ENCODE data around the gene ZNF419. TPM values are rescaled to one million over a fixed set of nuclear protein-coding genes. Genes with fewer than 3 reads are reported as not detected.
"Not testable (repeated sequence)": the region's sequence is repeated elsewhere in the genome, so short reads cannot be mapped to it uniquely, and the experiment has no call there.

ZNF419 gene
- total RNA-seq, 1 donor from 2014 or later, result 2.5 TPM

- H3K4me3 ChIP-seq (ENCODE audit: low read depth, low read length), result no peak overlapping the region
- TF ChIP-seq CTCF (conservative IDR thresholded peaks at IDR 0.05; ENCODE audit: low read depth, low read length), result peak; percentile 41
- no peak for DNase-seq (ENCODE audit: low read depth)
Measured at GRCh38 chr19:57465680-57466381, 21.7 kb upstream of the ZNF419 start.

GRCh38 chr19:57466489-57466888, 21.1 kb upstream of the ZNF419 start:
- DNase-seq (ENCODE audit: low read depth), result no peak
- no peak overlapping the region for H3K4me3 ChIP-seq (ENCODE audit: low read depth, low read length)
- TF ChIP-seq CTCF (conservative IDR thresholded peaks at IDR 0.05; ENCODE audit: low read depth, low read length), result no peak

GRCh38 chr19:57473646-57474045, 13.9 kb upstream of the ZNF419 start:
- DNase-seq (ENCODE audit: low read depth), result no peak
- no peak overlapping the region for H3K4me3 ChIP-seq (ENCODE audit: low read depth, low read length)
- TF ChIP-seq CTCF (conservative IDR thresholded peaks at IDR 0.05; ENCODE audit: low read depth, low read length), result no peak

- H3K4me3 ChIP-seq (ENCODE audit: low read depth, low read length), result peak within 1 kb of the TSS; percentile 88
- DNase-seq (ENCODE audit: low read depth), result peak; percentile 76
- TF ChIP-seq CTCF (conservative IDR thresholded peaks at IDR 0.05; ENCODE audit: low read depth, low read length), result peak; percentile 73
Measured at GRCh38 chr19:57477191-57478008, 10.2 kb upstream of the ZNF419 start, which contains the start of gene ZNF772. ZNF772 (minus strand) TSS chr19:57477566; CDS start chr19:57477309, 257 bp downstream.

GRCh38 chr19:57488299-57488644, 722 bp downstream of the ZNF419 start:
- DNase-seq (ENCODE audit: low read depth), result not testable (repeated sequence)

GRCh38 chr19:57499332-57499679, 11.8 kb downstream of the ZNF419 start:
- not testable (repeated sequence) for H3K4me3 ChIP-seq (ENCODE audit: low read depth, low read length); DNase-seq (ENCODE audit: low read depth)

More at GRCh38 chr19:57488299-57488644, 722 bp downstream of the ZNF419 start:
- H3K4me3 ChIP-seq (ENCODE audit: low read depth, low read length), result peak overlapping the region; percentile 30

GRCh38 chr19:57499680-57500395, 12.3 kb downstream of the ZNF419 start, which contains the start of gene ZNF773:
ZNF773 (plus strand) TSS chr19:57499938; CDS start chr19:57500081, 143 bp downstream.
- H3K4me3 ChIP-seq (ENCODE audit: low read depth, low read length), result peak within 1 kb of the TSS; percentile 75
- DNase-seq (ENCODE audit: low read depth), result peak; percentile 67

GRCh38 chr19:57500400-57500799, 12.8 kb downstream of the ZNF419 start:
- H3K4me3 ChIP-seq (ENCODE audit: low read depth, low read length), result peak overlapping the region; percentile 40
- DNase-seq (ENCODE audit: low read depth), result not testable (repeated sequence)

Data from epithelial cell of proximal tubule (primary cell).